Stomach (tissue), 4 donors: ENCODE measurements around the gene PLEKHD1.

Experiments
- POLR2A ChIP-seq, 4 donors: fragments of 450-650 bp; IDR thresholded peaks; one replicate each; pipeline ENCODE4 v1.6.1; 2016; ENCODE audit warnings: antibody characterized with exemption in 4 of 4, control low read depth in 2 of 4, mild to moderate bottlenecking in 1 of 4, moderate library complexity in 1 of 4
- TF ChIP-seq, protein P1 (sequence below), 7 experiments: fragments of 450-650 bp in 4 of 7; fragments of 200-600 bp in 3 of 7; sonication (generic) in 3 of 7; IDR thresholded peaks; one replicate each; pipeline ENCODE4 v1.5.1; 2016 to 2019; ENCODE audit warnings: antibody characterized with exemption in 7 of 7, control low read depth in 2 of 7, mild to moderate bottlenecking in 1 of 7

DNA sequence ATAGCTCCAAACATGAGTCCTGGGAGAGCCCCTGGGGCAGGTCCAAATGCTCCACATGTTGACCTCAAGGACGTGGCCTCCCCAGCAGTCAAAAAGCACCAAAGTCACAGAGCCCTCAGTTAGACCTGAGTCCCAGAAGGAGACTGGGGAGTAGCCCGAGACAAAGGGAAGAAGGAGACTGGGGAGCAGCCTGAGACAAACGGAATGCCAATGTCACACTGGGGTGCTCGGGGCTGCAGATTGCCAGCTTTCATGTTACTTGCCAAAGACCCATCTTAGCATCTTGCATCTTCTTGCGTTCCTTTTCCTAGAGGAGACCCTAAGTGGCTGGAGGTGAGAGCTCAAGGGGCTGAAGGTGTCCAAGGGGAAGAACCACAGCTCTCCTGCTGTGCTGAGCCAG is 14.9 kb downstream of the PLEKHD1 start:
- TF ChIP-seq, protein P1, sequence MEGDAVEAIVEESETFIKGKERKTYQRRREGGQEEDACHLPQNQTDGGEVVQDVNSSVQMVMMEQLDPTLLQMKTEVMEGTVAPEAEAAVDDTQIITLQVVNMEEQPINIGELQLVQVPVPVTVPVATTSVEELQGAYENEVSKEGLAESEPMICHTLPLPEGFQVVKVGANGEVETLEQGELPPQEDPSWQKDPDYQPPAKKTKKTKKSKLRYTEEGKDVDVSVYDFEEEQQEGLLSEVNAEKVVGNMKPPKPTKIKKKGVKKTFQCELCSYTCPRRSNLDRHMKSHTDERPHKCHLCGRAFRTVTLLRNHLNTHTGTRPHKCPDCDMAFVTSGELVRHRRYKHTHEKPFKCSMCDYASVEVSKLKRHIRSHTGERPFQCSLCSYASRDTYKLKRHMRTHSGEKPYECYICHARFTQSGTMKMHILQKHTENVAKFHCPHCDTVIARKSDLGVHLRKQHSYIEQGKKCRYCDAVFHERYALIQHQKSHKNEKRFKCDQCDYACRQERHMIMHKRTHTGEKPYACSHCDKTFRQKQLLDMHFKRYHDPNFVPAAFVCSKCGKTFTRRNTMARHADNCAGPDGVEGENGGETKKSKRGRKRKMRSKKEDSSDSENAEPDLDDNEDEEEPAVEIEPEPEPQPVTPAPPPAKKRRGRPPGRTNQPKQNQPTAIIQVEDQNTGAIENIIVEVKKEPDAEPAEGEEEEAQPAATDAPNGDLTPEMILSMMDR (IDR thresholded peaks at IDR 0.05) = no peak
- TF ChIP-seq POLR2A (IDR thresholded peaks at IDR 0.05) = no peak
